ENCODE measurements around the gene FHOD3. TPM values are rescaled to one million over a fixed set of nuclear protein-coding genes. Genes with fewer than 3 reads are reported as not detected.

The FHOD3 gene
- total RNA-seq, 1 donor from 2014 or later, result not detected

DNA sequence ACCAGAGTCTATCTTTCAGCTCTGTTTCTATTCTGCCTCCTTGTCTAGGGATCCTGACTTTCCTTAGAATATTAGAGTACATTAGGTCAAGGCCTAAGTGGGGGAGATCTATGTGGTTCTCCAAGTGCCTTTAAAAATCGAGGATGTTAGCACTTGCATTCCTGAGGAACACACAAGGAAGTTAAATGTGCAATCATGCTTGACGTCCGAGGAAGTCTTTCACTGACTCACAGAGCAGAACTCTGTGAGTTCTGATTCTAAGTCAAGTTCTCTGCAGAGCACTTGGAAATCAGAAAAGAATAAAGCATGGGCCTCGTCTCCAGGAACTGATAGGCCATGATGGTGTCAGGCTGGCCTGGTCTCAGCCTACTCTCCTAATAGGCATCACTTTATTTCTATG is 17.2 kb downstream of the FHOD3 start:
- H3K9me3 Mint-ChIP-seq, result peaks cover 12% of the 10 kb centered on the region
- peaks cover 10% of the 10 kb centered on the region for H3K27me3 Mint-ChIP-seq (ENCODE audit: insufficient read depth)
- no peak overlapping the region for H3K27ac Mint-ChIP-seq
- no peaks in the 10 kb centered on the region for H3K36me3 Mint-ChIP-seq (ENCODE audit: low read depth)
- DNase-seq (ENCODE audit: low spot score), result no peak
- no peaks in the 10 kb centered on the region for H3K4me1 Mint-ChIP-seq (ENCODE audit: low read depth)
- intact Hi-C loops (cut with micrococcal nuclease), result no loop called here
- H3K4me3 Mint-ChIP-seq, result no peak overlapping the region

DNA sequence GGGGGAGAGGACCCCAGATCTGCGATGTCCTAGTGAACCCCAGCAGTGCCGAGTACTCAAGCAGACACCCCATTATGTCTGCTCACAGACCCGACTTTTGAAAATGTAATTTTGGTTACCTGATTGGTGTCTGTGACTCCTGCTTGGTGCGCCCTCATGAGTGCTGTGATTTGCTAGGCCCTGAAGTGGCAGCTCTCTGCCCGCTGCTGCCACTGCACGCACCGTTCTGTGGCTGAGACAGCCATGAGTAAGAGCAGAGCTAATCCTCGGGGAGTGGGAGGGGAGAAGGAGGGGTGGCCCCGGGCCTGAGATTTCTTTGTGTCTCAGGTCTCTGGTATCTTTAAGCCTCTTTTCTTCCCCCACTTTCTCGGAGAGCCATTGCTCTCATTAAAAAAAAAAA is 18.2 kb downstream of the FHOD3 start:
- Mint-ChIP-seq H3K9me3 (peaks cover 13% of the 10 kb centered on the region), H3K27me3 (ENCODE audit: insufficient read depth) (peaks cover 10% of the 10 kb centered on the region), H3K4me1 (ENCODE audit: low read depth) (no peaks in the 10 kb centered on the region), H3K36me3 (ENCODE audit: low read depth) (no peaks in the 10 kb centered on the region), H3K27ac (no peak overlapping the region), H3K4me3 (no peak overlapping the region)
- DNase-seq (ENCODE audit: low spot score), result no peak
- intact Hi-C loops (cut with micrococcal nuclease), result no loop called here

DNA sequence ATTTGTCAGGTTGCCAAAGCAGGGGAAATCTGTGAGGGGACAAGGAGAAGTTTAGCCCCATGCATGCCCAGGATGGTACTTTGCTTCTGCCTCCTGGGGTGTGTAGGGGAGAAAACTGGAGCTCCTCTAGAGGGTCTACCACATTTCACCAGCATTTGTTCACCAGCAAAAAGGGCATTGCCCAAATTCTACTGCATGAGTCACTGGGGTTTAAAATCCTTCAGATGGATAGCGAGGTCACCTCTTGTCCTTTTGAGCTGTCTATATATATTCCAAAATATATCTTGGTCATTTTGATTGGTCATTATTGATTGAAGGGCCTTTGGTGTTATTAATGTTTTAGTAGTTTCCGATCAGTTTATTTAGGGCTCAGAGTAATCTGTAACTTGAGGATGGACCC is 18.7 kb downstream of the FHOD3 start:
- no peak overlapping the region for H3K27ac Mint-ChIP-seq
- peaks cover 13% of the 10 kb centered on the region for H3K9me3 Mint-ChIP-seq
- intact Hi-C loops (cut with micrococcal nuclease), result no loop called here
- no peaks in the 10 kb centered on the region for H3K36me3 Mint-ChIP-seq (ENCODE audit: low read depth)
- peaks cover 10% of the 10 kb centered on the region for H3K27me3 Mint-ChIP-seq (ENCODE audit: insufficient read depth)
- DNase-seq (ENCODE audit: low spot score), result no peak
- no peaks in the 10 kb centered on the region for H3K4me1 Mint-ChIP-seq (ENCODE audit: low read depth)
- no peak overlapping the region for H3K4me3 Mint-ChIP-seq

- H3K4me3 Mint-ChIP-seq, result no peak overlapping the region
- H3K9me3 Mint-ChIP-seq, result peaks cover 13% of the 10 kb centered on the region
- no peak overlapping the region for H3K27ac Mint-ChIP-seq
- no peaks in the 10 kb centered on the region for H3K36me3 Mint-ChIP-seq (ENCODE audit: low read depth)
- DNase-seq (ENCODE audit: low spot score), result no peak
- intact Hi-C loops (cut with micrococcal nuclease), result no loop called here
- H3K27me3 Mint-ChIP-seq (ENCODE audit: insufficient read depth), result peaks cover 3% of the 10 kb centered on the region
- no peaks in the 10 kb centered on the region for H3K4me1 Mint-ChIP-seq (ENCODE audit: low read depth)
These were observed 24.3 kb downstream of the FHOD3 start for GRCh38 chr18:36321658-36322407.

GRCh38 chr18:36322408-36322728 is 24.9 kb downstream of the FHOD3 start:
- no peak overlapping the region for H3K4me3 Mint-ChIP-seq
- peaks cover 13% of the 10 kb centered on the region for H3K9me3 Mint-ChIP-seq
- H3K36me3 Mint-ChIP-seq (ENCODE audit: low read depth), result no peaks in the 10 kb centered on the region
- H3K4me1 Mint-ChIP-seq (ENCODE audit: low read depth), result no peaks in the 10 kb centered on the region
- no peak overlapping the region for H3K27ac Mint-ChIP-seq
- no peak for DNase-seq (ENCODE audit: low spot score)
- intact Hi-C loops (cut with micrococcal nuclease), result no loop called here
- H3K27me3 Mint-ChIP-seq (ENCODE audit: insufficient read depth), result peaks cover 3% of the 10 kb centered on the region

DNA sequence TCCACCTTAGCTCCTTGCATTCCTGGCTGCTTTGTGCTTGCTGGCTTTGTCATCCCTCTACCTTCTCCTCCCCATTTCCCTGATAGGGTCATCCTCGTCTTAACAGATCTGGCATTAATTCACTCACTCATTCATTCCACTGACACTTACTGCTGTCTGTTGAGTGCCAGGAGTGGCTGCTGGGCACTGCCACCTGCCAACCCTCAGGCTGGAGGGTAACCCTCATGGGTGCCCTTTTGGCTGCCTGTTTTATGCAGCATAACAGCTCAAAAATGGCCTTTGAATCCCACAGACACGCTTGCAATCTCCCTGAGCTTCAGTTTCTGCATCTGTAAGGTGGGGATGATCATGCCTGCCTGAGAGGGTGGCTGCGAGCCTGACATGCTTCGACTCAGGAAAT is 25.2 kb downstream of the FHOD3 start:
- no peak overlapping the region for H3K27ac Mint-ChIP-seq
- H3K27me3 Mint-ChIP-seq (ENCODE audit: insufficient read depth), result peaks cover 3% of the 10 kb centered on the region
- H3K9me3 Mint-ChIP-seq, result peaks cover 13% of the 10 kb centered on the region
- H3K4me1 Mint-ChIP-seq (ENCODE audit: low read depth), result no peaks in the 10 kb centered on the region
- DNase-seq (ENCODE audit: low spot score), result no peak
- H3K4me3 Mint-ChIP-seq, result no peak overlapping the region
- H3K36me3 Mint-ChIP-seq (ENCODE audit: low read depth), result no peaks in the 10 kb centered on the region
- intact Hi-C loops (cut with micrococcal nuclease), result no loop called here

DNA sequence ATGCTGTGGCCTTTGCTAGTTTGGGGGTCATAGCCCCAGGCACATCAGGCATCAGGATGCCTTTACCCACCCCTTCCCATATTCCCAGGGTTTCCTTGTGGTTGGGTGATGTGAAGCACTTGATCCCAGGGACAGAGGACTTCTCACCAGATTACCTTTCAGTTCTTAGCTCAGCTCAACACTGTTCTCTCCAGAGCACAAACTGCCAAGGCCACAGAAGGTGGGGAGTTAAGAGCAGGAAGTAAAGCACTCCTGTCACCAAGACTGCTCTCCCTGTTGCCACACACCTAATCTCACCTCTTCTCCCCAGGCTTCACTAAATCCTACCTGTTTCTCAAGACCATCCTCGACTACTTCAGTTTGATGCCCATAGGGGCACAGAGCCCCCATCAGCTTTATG is 25.9 kb downstream of the FHOD3 start:
- Mint-ChIP-seq H3K36me3 (ENCODE audit: low read depth) (no peaks in the 10 kb centered on the region), H3K9me3 (peaks cover 10% of the 10 kb centered on the region), H3K4me1 (ENCODE audit: low read depth) (no peaks in the 10 kb centered on the region), H3K27ac (no peak overlapping the region), H3K4me3 (no peak overlapping the region), H3K27me3 (ENCODE audit: insufficient read depth) (peaks cover 3% of the 10 kb centered on the region)
- DNase-seq (ENCODE audit: low spot score), result no peak
- intact Hi-C loops (cut with micrococcal nuclease), result no loop called here

DNA sequence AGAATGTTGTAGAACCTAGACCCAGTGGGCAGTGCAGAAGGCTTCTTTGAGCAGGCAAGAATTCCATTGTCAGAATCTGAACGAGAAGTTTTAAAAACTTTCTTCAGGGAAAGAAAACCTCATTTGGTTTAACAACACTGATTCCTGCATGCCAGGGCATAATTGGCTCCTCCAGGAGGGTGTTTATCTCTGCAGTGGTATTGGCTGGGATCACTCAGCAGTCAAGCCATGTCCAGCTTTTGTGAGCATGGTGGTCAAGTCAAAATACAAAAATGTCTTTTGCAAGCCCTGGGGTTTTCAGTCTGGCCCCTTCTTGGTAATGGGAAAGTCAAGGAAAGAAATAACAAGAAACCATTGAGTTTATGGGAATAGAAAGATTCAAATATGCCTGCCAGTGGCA is 28.3 kb downstream of the FHOD3 start:
- no peaks in the 10 kb centered on the region for H3K36me3 Mint-ChIP-seq (ENCODE audit: low read depth)
- peaks cover 5% of the 10 kb centered on the region for H3K27me3 Mint-ChIP-seq (ENCODE audit: insufficient read depth)
- H3K27ac Mint-ChIP-seq, result no peak overlapping the region
- intact Hi-C loops (cut with micrococcal nuclease), result no loop called here
- no peak for DNase-seq (ENCODE audit: low spot score)
- H3K4me3 Mint-ChIP-seq, result no peak overlapping the region
- no peaks in the 10 kb centered on the region for H3K9me3 Mint-ChIP-seq
- no peaks in the 10 kb centered on the region for H3K4me1 Mint-ChIP-seq (ENCODE audit: low read depth)

- Mint-ChIP-seq H3K27me3 (ENCODE audit: insufficient read depth) (peaks cover 8% of the 10 kb centered on the region), H3K4me3 (no peak overlapping the region), H3K4me1 (ENCODE audit: low read depth) (no peaks in the 10 kb centered on the region), H3K36me3 (ENCODE audit: low read depth) (no peaks in the 10 kb centered on the region), H3K9me3 (no peaks in the 10 kb centered on the region), H3K27ac (no peak overlapping the region)
- intact Hi-C loops (cut with micrococcal nuclease), result no loop called here
- no peak for DNase-seq (ENCODE audit: low spot score)
These were observed 29.3 kb downstream of the FHOD3 start for GRCh38 chr18:36326771-36327170.

DNA sequence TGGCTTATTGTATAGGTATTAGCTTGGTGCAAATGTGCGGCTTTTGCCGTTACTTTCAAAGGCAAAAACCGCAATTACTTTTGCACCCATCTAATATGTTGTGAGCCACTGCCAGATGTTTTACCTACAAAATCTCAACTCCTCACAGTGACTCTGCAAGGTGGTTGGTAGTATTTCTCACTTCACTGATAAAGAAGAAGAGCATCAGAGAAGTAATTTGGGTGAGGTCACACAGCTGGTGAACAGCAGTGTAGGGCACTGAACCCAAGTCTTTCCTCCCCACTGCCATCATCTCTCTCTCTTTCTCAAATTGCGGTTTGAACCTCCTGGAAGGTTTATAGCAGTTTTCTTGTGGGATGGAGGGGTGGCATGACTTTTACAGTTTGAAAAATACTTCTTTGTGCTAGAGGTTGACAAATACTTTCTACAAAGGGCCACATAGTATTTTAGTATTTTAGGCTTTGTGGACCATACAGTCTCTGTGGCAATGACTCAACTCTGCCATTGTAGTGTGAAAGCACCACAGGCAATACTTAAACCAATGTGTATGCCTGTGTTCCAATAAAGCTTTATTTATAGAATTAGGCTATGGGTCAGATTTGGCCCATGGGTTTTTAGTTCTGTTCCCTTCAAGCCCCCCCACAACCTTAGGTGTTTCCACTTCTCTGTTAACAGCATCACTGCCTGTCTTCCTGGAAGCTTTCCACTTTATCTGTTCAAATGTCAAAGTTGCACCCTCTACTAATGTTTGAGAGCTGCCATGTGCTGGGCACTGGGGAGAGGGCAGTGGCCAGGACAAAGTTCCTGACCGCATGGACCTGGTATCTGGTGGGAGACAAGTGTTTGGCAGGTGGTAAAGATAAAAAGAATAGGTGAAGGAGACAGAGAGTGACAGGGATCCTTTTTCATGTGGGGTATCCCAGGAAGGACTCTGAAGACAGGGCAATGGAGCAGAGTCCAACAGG is 30.1 kb downstream of the FHOD3 start:
- H3K27ac Mint-ChIP-seq, result no peak overlapping the region
- no peaks in the 10 kb centered on the region for H3K4me1 Mint-ChIP-seq (ENCODE audit: low read depth)
- intact Hi-C loops (cut with micrococcal nuclease), result no loop called here
- no peak overlapping the region for H3K4me3 Mint-ChIP-seq
- H3K9me3 Mint-ChIP-seq, result no peaks in the 10 kb centered on the region
- H3K36me3 Mint-ChIP-seq (ENCODE audit: low read depth), result no peaks in the 10 kb centered on the region
- peaks cover 8% of the 10 kb centered on the region for H3K27me3 Mint-ChIP-seq (ENCODE audit: insufficient read depth)
- DNase-seq (ENCODE audit: low spot score), result no peak

- no peaks in the 10 kb centered on the region for H3K4me1 Mint-ChIP-seq (ENCODE audit: low read depth)
- no peaks in the 10 kb centered on the region for H3K9me3 Mint-ChIP-seq
- H3K27ac Mint-ChIP-seq, result no peak overlapping the region
- intact Hi-C loops (cut with micrococcal nuclease), result no loop called here
- no peak for DNase-seq (ENCODE audit: low spot score)
- H3K36me3 Mint-ChIP-seq (ENCODE audit: low read depth), result no peaks in the 10 kb centered on the region
- peaks cover 8% of the 10 kb centered on the region for H3K27me3 Mint-ChIP-seq (ENCODE audit: insufficient read depth)
- no peak overlapping the region for H3K4me3 Mint-ChIP-seq
These were observed 30.9 kb downstream of the FHOD3 start for GRCh38 chr18:36328385-36328858.

- H3K4me3 Mint-ChIP-seq, result no peak overlapping the region
- peaks cover 8% of the 10 kb centered on the region for H3K27me3 Mint-ChIP-seq (ENCODE audit: insufficient read depth)
- no peak for DNase-seq (ENCODE audit: low spot score)
- no peaks in the 10 kb centered on the region for H3K9me3 Mint-ChIP-seq
- no peak overlapping the region for H3K27ac Mint-ChIP-seq
- H3K4me1 Mint-ChIP-seq (ENCODE audit: low read depth), result no peaks in the 10 kb centered on the region
- no peaks in the 10 kb centered on the region for H3K36me3 Mint-ChIP-seq (ENCODE audit: low read depth)
- intact Hi-C loops (cut with micrococcal nuclease), result no loop called here
These were observed 31.4 kb downstream of the FHOD3 start for GRCh38 chr18:36328916-36329315.

DNA sequence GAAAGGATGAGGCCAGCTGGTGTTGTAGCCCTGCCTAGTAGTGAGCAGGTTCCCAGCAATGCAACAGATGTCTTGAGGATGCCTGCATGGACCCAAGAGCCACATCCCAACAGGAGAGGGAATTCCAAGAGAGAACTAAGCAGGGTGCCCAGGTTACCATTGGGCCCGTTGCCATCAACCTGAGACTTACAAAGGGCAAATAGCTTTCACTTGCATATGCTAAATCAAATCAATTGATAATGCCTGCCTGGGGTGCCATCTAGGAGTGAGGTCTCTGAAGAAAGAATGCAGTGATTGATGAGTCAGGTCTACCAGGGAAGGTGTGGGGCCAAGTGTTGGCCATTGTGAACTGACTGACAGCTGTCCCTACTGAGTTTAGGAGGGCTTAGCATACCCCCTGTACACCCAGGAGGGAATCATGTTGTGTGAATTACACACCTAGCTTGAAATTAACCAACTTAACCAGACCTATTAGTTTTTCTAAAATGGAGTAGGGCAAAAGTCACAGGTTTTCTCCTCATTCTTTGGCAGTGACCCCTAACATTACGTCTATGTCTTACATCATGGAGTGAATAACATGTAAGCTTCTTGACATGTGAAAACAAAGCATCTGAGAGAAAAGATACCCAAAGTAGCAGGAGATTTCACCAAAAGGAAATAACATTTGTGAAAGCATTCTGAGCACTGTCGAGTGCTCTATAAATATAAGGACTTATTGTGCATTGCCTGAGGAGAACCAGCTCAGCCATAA is 32.3 kb downstream of the FHOD3 start:
- no peak overlapping the region for H3K27ac Mint-ChIP-seq
- no peak for DNase-seq (ENCODE audit: low spot score)
- no peaks in the 10 kb centered on the region for H3K9me3 Mint-ChIP-seq
- no peak overlapping the region for H3K4me3 Mint-ChIP-seq
- H3K36me3 Mint-ChIP-seq (ENCODE audit: low read depth), result no peaks in the 10 kb centered on the region
- intact Hi-C loops (cut with micrococcal nuclease), result no loop called here
- H3K4me1 Mint-ChIP-seq (ENCODE audit: low read depth), result no peaks in the 10 kb centered on the region
- H3K27me3 Mint-ChIP-seq (ENCODE audit: insufficient read depth), result peaks cover 7% of the 10 kb centered on the region

All from activated T-helper 1 cell treated with anti-CD3 and anti-CD28 coated beads, Interleukin-12 subunit alpha, Interleukin-12 subunit beta, Interleukin-2, Interleukin-4 antibody, amounts not matched to agents 30 ng/mL and 10 ng/mL and 1 ng/mL, durations not matched to agents 14 hours and 24 hours and 36 hours (primary cell).